ENCODE measurements around the gene APOC3.

Gene APOC3

GRCh38 chr11:116879800-116880625 lies 50.3 kb downstream of the APOC3 start:
- DNase-seq = peak; percentile 69

DNA sequence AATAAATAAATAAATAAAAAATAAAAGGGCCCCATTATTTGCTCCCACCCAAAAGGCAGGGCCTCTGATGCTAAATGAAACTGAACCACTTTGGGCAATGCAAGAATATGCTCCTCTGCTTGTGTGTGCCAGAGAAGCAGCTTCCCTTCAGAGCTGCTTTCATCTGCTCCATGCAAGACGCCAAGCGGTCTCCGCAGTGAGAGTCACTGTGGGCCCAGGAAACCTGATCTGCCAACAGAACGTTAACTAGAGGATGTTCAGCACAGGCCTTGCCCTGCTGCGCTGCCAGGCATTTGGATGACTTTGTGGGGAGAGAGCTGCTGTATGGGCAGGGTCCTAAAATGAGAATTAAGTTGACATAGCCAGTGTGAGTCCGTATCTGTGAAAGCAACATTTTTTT lies 51.4 kb downstream of the APOC3 start:
- no peak for DNase-seq

- DNase-seq = no peak
Measured at GRCh38 chr11:116882386-116882785, 52.7 kb downstream of the APOC3 start.

Measured in suppressor macrophage treated with lipopolysaccharide for 4 hours (primary cell).